ENCODE measurements around the gene WNK1.
A peak's percentile ranks its signal among the peaks of the same experiment; 100 is the strongest.

WNK1 gene

DNA sequence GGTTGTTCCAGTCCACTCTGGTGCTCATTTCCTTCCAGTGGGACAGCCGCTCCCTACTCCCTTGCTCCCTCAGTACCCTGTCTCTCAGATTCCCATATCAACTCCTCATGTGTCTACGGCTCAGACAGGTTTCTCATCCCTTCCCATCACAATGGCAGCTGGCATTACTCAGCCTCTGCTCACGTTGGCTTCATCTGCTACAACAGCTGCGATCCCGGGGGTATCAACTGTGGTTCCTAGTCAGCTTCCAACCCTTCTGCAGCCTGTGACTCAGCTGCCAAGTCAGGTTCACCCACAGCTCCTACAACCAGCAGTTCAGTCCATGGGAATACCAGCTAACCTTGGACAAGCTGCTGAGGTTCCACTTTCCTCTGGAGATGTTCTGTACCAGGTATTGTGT lies 127.3 kb downstream of the WNK1 start:
- peaks cover 0 to 5% of the 10 kb centered on the region in 2 donors for H3K4me1 Mint-ChIP-seq (ENCODE audit: low read depth in 2 of 2)
- no peak for DNase-seq
- H3K27me3 Mint-ChIP-seq: no peaks in the 10 kb centered on the region
- peaks cover 77% of the 10 kb centered on the region for H3K36me3 Mint-ChIP-seq (ENCODE audit: insufficient read depth)
- ATAC-seq (replicated peaks): no peak
- peak overlapping the region; percentile 66 to 83 for H3K27ac Mint-ChIP-seq
- H3K9me3 Mint-ChIP-seq: no peaks in the 10 kb centered on the region
- H3K4me3 Mint-ChIP-seq: no peak overlapping the region

DNA sequence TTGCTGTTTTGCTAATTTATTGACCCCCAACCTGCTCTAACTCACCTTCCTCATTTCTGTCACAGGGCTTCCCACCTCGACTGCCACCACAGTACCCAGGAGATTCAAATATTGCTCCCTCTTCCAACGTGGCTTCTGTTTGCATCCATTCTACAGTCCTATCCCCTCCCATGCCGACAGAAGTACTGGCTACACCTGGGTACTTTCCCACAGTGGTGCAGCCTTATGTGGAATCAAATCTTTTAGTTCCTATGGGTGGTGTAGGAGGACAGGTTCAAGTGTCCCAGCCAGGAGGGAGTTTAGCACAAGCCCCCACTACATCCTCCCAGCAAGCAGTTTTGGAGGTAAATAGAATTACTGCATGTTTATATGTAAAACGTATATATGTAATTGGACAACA lies 128.3 kb downstream of the WNK1 start:
- peak overlapping the region; percentile 36 to 73 for H3K27ac Mint-ChIP-seq
- DNase-seq (no peak), ATAC-seq (replicated peaks) (no peak)
- H3K9me3 Mint-ChIP-seq: no peaks in the 10 kb centered on the region
- H3K36me3 Mint-ChIP-seq (ENCODE audit: insufficient read depth): peaks cover 85% of the 10 kb centered on the region
- no peak overlapping the region for H3K4me3 Mint-ChIP-seq
- H3K27me3 Mint-ChIP-seq: no peaks in the 10 kb centered on the region
- H3K4me1 Mint-ChIP-seq (ENCODE audit: low read depth in 2 of 2): peaks cover 0 to 9% of the 10 kb centered on the region in 2 donors

DNA sequence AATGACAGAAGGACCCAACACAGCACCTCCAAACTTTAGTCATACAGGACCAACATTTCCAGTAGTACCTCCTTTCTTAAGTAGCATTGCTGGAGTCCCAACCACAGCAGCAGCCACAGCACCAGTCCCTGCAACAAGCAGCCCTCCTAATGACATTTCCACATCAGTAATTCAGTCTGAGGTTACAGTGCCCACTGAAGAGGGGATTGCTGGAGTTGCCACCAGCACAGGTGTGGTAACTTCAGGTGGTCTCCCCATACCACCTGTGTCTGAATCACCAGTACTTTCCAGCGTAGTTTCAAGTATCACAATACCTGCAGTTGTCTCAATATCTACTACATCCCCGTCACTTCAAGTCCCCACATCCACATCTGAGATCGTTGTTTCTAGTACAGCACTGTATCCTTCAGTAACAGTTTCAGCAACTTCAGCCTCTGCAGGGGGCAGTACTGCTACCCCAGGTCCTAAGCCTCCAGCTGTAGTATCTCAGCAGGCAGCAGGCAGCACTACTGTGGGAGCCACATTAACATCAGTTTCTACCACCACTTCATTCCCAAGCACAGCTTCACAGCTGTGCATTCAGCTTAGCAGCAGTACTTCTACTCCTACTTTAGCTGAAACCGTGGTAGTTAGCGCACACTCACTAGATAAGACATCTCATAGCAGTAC lies 132.5 kb downstream of the WNK1 start:
- DNase-seq (no peak), ATAC-seq (replicated peaks) (no peak)
- Mint-ChIP-seq H3K9me3 (no peaks in the 10 kb centered on the region), H3K4me1 (ENCODE audit: low read depth in 2 of 2) (peaks cover 0 to 9% of the 10 kb centered on the region in 2 donors), H3K27ac (peak overlapping the region in 1 of 2 donors; percentile 73), H3K4me3 (no peak overlapping the region), H3K36me3 (ENCODE audit: insufficient read depth) (peaks cover 94% of the 10 kb centered on the region), H3K27me3 (no peaks in the 10 kb centered on the region)

GRCh38 chr12:885701-886100 lies 133.3 kb downstream of the WNK1 start:
- Mint-ChIP-seq H3K4me1 (ENCODE audit: low read depth in 2 of 2) (peaks cover 0 to 6% of the 10 kb centered on the region in 2 donors), H3K36me3 (ENCODE audit: insufficient read depth) (peaks cover 94% of the 10 kb centered on the region), H3K27ac (peak overlapping the region in 1 of 2 donors; percentile 73), H3K9me3 (no peaks in the 10 kb centered on the region), H3K27me3 (no peaks in the 10 kb centered on the region), H3K4me3 (no peak overlapping the region)
- DNase-seq: no peak
- ATAC-seq (replicated peaks): no peak

DNA sequence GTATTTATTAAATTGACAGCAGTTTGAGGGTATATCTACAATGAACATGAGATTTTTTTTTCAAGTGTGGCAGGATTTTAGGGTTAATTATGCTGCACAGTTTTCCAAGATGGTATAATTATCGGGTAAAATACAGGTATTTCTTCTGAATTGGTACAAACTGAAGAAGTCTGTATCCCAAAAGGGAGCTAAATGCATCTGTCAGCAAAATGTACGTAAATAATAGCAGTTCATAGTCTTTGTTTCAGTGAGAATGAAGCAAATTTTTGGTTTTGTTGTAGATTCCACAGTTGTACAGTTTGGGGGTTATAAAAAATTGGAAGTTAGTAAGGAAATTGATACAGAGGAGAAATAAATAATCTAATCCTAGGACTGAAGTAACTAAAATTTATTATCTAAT lies 133.8 kb downstream of the WNK1 start:
- H3K27ac Mint-ChIP-seq: peak overlapping the region in 1 of 2 donors; percentile 4
- H3K9me3 Mint-ChIP-seq: no peaks in the 10 kb centered on the region
- DNase-seq (no peak), ATAC-seq (replicated peaks) (no peak)
- H3K4me1 Mint-ChIP-seq (ENCODE audit: low read depth in 2 of 2): peaks cover 0 to 4% of the 10 kb centered on the region in 2 donors
- no peak overlapping the region for H3K4me3 Mint-ChIP-seq
- peaks cover 94% of the 10 kb centered on the region for H3K36me3 Mint-ChIP-seq (ENCODE audit: insufficient read depth)
- no peaks in the 10 kb centered on the region for H3K27me3 Mint-ChIP-seq

GRCh38 chr12:894226-894625 lies 141.8 kb downstream of the WNK1 start:
- DNase-seq: no peak
- no peak for ATAC-seq (replicated peaks)
- Mint-ChIP-seq H3K9me3 (no peaks in the 10 kb centered on the region), H3K27ac (no peak overlapping the region), H3K4me3 (no peak overlapping the region), H3K4me1 (ENCODE audit: low read depth in 2 of 2) (no peaks in the 10 kb centered on the region), H3K27me3 (no peaks in the 10 kb centered on the region), H3K36me3 (ENCODE audit: insufficient read depth) (peaks cover 69% of the 10 kb centered on the region)

GRCh38 chr12:896031-896430 lies 143.7 kb downstream of the WNK1 start:
- Mint-ChIP-seq H3K36me3 (ENCODE audit: insufficient read depth) (peaks cover 69% of the 10 kb centered on the region), H3K27ac (no peak overlapping the region), H3K4me3 (no peak overlapping the region), H3K27me3 (no peaks in the 10 kb centered on the region), H3K9me3 (no peaks in the 10 kb centered on the region), H3K4me1 (ENCODE audit: low read depth in 2 of 2) (no peaks in the 10 kb centered on the region)
- no peak for ATAC-seq (replicated peaks)
- DNase-seq: no peak

GRCh38 chr12:897386-897785 lies 145.0 kb downstream of the WNK1 start:
- no peaks in the 10 kb centered on the region for H3K27me3 Mint-ChIP-seq
- no peak for DNase-seq
- no peak overlapping the region for H3K27ac Mint-ChIP-seq
- ATAC-seq (replicated peaks): no peak
- peaks cover 71% of the 10 kb centered on the region for H3K36me3 Mint-ChIP-seq (ENCODE audit: insufficient read depth)
- no peaks in the 10 kb centered on the region for H3K4me1 Mint-ChIP-seq (ENCODE audit: low read depth in 2 of 2)
- H3K9me3 Mint-ChIP-seq: no peaks in the 10 kb centered on the region
- H3K4me3 Mint-ChIP-seq: no peak overlapping the region

GRCh38 chr12:902581-902980 lies 150.2 kb downstream of the WNK1 start:
- no peaks in the 10 kb centered on the region for H3K27me3 Mint-ChIP-seq
- H3K27ac Mint-ChIP-seq: peak overlapping the region in 1 of 2 donors; percentile 62
- H3K9me3 Mint-ChIP-seq: no peaks in the 10 kb centered on the region
- H3K36me3 Mint-ChIP-seq (ENCODE audit: insufficient read depth): peaks cover 72% of the 10 kb centered on the region
- no peak overlapping the region for H3K4me3 Mint-ChIP-seq
- ATAC-seq (replicated peaks): no peak
- H3K4me1 Mint-ChIP-seq (ENCODE audit: low read depth in 2 of 2): peaks cover 11 to 28% of the 10 kb centered on the region in 2 donors
- DNase-seq: no peak

GRCh38 chr12:903055-903454 lies 150.7 kb downstream of the WNK1 start:
- H3K4me1 Mint-ChIP-seq (ENCODE audit: low read depth in 2 of 2): peaks cover 11 to 28% of the 10 kb centered on the region in 2 donors
- H3K4me3 Mint-ChIP-seq: no peak overlapping the region
- no peak for DNase-seq
- peak overlapping the region in 1 of 2 donors; percentile 76 for H3K27ac Mint-ChIP-seq
- H3K36me3 Mint-ChIP-seq (ENCODE audit: insufficient read depth): peaks cover 72% of the 10 kb centered on the region
- H3K9me3 Mint-ChIP-seq: no peaks in the 10 kb centered on the region
- no peak for ATAC-seq (replicated peaks)
- H3K27me3 Mint-ChIP-seq: no peaks in the 10 kb centered on the region

- H3K27me3 Mint-ChIP-seq: no peaks in the 10 kb centered on the region
- no peaks in the 10 kb centered on the region for H3K9me3 Mint-ChIP-seq
- ATAC-seq (replicated peaks): no peak
- H3K4me1 Mint-ChIP-seq (ENCODE audit: low read depth in 2 of 2): peaks cover 11 to 28% of the 10 kb centered on the region in 2 donors
- no peak for DNase-seq
- peak overlapping the region in 1 of 2 donors; percentile 76 for H3K27ac Mint-ChIP-seq
- peaks cover 75% of the 10 kb centered on the region for H3K36me3 Mint-ChIP-seq (ENCODE audit: insufficient read depth)
- H3K4me3 Mint-ChIP-seq: no peak overlapping the region
These were observed 151.6 kb downstream of the WNK1 start for GRCh38 chr12:904010-904414.

GRCh38 chr12:905261-906031 lies 153.1 kb downstream of the WNK1 start:
- DNase-seq: no peak
- peak overlapping the region; percentile 21 to 26 for H3K27ac Mint-ChIP-seq
- H3K4me1 Mint-ChIP-seq (ENCODE audit: low read depth in 2 of 2): peaks cover 11 to 28% of the 10 kb centered on the region in 2 donors
- peak; percentile 76 for ATAC-seq (replicated peaks)
- no peaks in the 10 kb centered on the region for H3K9me3 Mint-ChIP-seq
- peaks cover 72% of the 10 kb centered on the region for H3K36me3 Mint-ChIP-seq (ENCODE audit: insufficient read depth)
- no peaks in the 10 kb centered on the region for H3K27me3 Mint-ChIP-seq
- H3K4me3 Mint-ChIP-seq: peak overlapping the region; percentile 4 to 37

- H3K27ac Mint-ChIP-seq: peak overlapping the region; percentile 26 to 36
- no peaks in the 10 kb centered on the region for H3K9me3 Mint-ChIP-seq
- peak overlapping the region in 1 of 2 donors; percentile 37 for H3K4me3 Mint-ChIP-seq
- peaks cover 66% of the 10 kb centered on the region for H3K36me3 Mint-ChIP-seq (ENCODE audit: insufficient read depth)
- no peaks in the 10 kb centered on the region for H3K27me3 Mint-ChIP-seq
- peaks cover 11 to 28% of the 10 kb centered on the region in 2 donors for H3K4me1 Mint-ChIP-seq (ENCODE audit: low read depth in 2 of 2)
- ATAC-seq (replicated peaks): peak; percentile 34
- no peak for DNase-seq
These were observed 153.7 kb downstream of the WNK1 start for GRCh38 chr12:906062-906585.
